GM18868 (cell line): ENCODE results near the gene NFATC1.

ENCODE experiments used
- ATAC-seq: cut with Tn5 transposase; IDR thresholded peaks from one replicate; pipeline ENCODE4 v1.9.1; 2021; ENCODE audit warnings: mild to moderate bottlenecking, moderate library complexity; ENCODE audit not compliant: unreplicated experiment

NFATC1 gene

GRCh38 chr18:79548621-79548985 lies 152.9 kb downstream of the NFATC1 start:
- ATAC-seq, result no peak

- no peak for ATAC-seq
Observed at GRCh38 chr18:79548986-79549637, 153.4 kb downstream of the NFATC1 start.

DNA sequence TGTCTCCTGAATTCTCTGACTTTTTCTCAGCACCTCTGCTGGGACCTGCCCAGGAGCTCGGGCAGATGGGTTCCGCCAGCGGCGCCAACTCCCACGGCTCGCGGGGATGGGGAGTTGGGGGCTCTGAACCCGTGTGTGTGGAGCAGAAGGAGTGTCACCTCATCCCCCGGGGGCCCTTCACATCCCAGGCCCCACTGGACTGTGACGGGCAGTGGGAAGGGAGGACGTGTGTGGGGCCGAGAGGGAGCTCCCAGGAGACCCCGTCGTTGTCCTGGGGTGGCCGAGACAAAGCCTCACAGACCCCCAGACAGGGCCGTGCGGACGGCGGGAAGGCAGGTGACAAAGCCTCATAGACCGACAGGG lies 153.9 kb downstream of the NFATC1 start:
- ATAC-seq, result no peak

DNA sequence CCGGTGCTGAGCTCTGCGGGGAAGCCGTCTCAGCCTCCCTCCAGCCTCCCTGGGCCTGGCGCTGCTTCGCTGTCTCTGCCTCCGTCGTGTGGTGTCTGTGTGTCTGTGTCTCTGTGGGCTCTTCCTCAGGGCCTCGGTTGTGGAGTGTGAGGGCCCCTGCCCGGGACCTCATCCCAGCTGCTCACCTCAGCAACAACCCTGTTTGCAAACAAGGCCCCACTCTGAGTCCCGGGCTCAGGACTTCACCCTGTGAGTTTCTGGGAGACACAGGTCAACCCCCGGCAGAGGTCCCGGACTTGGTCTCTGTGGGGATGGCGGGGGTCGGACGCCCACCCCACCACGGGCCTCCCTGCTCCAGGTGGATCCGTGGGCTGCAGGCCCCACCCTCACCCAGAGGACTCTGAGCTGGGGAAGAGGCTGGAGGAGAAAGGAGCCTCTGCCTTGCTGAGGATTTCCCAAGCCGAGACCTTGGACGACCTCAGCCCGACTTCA lies 156.5 kb downstream of the NFATC1 start:
- no peak for ATAC-seq

GRCh38 chr18:79552696-79553095 lies 157.0 kb downstream of the NFATC1 start:
- no peak for ATAC-seq

DNA sequence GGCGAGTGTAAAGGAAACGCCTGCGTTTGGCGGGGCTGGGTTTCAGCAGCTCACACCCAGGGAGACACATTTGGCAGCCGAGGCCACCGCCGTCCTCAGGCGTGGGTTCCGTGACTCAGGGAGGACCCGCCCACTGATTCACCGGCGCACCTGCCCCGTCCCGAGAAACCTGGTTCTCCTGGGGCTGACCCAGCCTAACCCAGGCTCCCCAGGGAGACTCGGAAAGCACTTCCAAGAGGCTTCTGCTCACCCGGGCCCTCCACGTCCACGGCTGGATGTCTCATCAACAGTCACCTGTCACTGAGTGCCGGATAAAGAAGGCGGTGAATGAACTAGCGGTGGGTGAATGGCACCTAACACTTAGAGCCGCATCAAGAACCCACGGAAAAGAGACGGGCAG lies 157.4 kb downstream of the NFATC1 start:
- no peak for ATAC-seq

DNA sequence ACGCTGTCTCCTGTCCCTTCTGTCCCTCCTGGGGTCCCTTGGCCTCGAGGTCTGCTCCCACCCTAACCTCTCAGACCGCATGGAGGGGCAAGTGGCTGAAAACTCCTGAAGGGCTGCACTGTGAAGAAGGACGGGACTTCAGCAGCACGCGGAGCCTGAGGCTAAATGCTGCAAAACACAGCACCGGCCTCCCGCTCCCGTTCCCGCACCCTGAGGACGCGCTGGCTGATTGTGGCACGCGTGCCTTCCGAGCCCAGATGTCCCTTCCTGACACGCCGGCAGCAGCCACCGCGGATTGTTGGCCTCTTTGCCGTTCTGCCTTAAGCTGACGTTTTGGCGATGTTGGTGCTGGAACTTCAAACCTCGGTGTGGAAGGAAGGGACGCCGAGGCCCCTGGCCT lies 158.0 kb downstream of the NFATC1 start:
- ATAC-seq, result no peak

DNA sequence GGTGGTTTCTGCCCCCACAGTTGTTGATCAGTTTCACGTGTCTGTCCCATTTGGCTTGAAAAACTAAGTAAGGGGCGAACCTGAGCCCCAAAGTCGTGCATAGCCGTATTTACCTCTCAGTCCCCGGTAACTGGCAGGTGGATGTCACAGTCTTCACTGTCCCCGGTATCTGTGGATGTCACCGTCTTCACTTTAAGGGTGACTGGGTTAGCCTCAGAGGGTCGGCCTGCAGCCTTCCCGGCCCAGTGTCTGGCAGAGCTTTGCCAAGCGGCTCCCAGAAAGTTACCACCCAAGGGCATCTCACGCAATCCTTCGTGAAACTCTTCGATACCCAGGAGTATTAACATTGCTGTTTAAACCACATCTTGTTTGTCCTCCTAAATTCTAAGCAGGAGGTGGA lies 158.6 kb downstream of the NFATC1 start:
- no peak for ATAC-seq

- no peak for ATAC-seq
Observed at GRCh38 chr18:79554945-79555645, 159.4 kb downstream of the NFATC1 start.

DNA sequence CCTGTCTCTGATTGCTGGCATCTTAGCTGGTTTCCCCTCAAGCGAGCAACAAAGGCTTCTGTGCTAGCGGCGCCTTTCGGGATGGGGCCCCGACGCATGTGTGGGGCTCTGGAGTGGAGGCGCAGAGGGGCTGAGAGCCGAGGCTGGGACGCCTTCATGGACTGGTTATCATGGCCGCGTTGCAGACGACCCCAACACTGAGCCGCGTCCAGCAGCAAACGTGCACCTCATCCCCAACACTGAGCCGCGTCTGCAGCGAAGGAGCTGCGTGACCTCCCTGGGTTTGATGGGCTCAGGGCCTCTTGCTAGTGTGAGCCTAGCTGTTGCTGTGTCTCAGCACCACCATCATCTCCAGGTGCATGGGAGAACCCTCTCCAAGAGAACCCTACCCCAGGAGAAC lies 160.2 kb downstream of the NFATC1 start:
- no peak for ATAC-seq

DNA sequence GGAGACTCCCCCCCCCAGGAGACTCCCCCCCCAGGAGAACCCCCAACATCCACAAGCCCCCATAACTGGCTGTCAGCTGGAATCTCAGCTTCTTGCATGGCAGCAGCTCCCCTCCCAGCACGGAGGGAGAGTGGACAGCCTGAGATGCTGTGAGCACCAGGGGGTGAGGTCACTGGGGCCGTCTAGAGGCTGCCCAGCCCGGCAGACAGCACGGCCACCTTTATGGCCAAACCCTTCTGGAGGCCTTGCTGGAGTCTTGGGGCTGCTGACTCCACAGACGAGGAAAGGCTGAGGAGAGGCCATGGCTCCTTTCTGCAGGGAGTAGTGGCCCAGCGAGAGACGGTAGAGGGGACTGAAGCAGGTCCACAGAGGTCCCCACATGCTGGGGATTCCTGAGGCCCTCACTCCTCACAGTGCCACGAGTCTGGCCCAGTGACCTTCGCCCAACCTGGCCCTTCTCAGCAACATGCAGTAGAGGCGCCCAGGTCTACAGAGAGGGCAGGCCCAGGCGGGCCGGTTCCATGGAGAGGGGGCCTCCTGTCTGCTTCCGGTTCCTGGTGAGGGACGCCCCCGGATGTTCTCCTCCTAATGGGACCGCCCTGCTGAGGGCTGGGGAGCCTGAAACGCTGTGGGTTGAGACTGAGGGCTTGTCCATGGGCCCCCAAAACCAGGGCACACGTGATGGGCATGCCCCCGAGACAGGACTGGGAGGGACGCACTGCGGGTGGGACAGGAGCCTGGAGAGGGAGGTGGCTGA lies 161.3 kb downstream of the NFATC1 start:
- ATAC-seq, result no peak

DNA sequence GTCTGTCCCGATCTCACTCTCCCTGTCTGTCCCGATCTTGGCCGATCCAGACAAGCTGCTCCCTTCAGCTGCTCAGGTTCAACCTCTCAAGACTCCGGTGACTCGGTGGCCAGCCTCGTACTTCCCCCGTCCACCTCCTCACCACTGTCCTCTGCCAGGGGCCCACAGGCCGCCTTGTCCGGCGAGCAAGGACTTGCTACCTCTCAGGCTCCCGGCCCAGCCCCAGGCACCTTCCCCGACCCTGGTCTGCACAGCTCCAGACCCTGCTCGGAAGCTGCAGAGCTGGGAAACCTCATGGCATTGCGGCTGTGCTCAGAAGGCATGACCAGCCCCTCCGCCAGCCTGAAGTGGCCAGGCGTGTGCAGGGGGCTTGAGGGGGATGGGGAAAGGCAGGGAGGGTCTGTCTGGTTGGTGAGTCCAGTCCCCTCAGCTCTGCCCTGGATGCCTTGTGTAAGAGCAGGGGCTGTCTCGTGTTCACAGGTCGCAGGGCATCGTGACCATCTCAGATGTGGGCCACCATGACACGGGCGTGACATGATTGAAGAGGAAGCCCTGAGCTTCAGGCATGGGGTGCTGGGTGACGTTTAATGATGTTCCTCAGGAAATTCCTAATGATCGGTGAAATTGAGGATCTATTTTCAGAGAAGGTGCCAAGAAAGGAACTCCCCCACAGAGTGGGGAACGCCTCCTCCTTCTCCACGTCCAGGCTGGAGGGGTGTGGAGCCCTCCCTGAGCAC lies 162.6 kb downstream of the NFATC1 start:
- ATAC-seq, result no peak

- no peak for ATAC-seq
Observed at GRCh38 chr18:79558933-79559416, 163.2 kb downstream of the NFATC1 start.

GRCh38 chr18:79559436-79559835 lies 163.7 kb downstream of the NFATC1 start:
- ATAC-seq, result no peak

GRCh38 chr18:79560042-79560860 lies 164.5 kb downstream of the NFATC1 start:
- ATAC-seq, result no peak

- ATAC-seq, result no peak
Observed at GRCh38 chr18:79560861-79561210, 165.1 kb downstream of the NFATC1 start.

- no peak for ATAC-seq
Observed at GRCh38 chr18:79563949-79564348, 168.2 kb downstream of the NFATC1 start.

GRCh38 chr18:79564441-79564840 lies 168.7 kb downstream of the NFATC1 start:
- no peak for ATAC-seq

GRCh38 chr18:79566771-79567431 lies 171.2 kb downstream of the NFATC1 start:
- no peak for ATAC-seq
